Lower leg skin (tissue), 4 donors: ENCODE measurements around the gene MVK. TPM values are rescaled to one million over a fixed set of nuclear protein-coding genes. Genes with fewer than 3 reads are reported as not detected.

Experiments used
- DNase-seq, 2 donors: peaks; one replicate each; pipeline ENCODE4 v3.0.0-alpha.2; 2019; ENCODE audit warnings: low spot score in 2 of 2
- H3K4me3 ChIP-seq: fragments of 200-600 bp; sonication (generic); 2 replicates; pipeline ENCODE4 v1.5.1; 2017; ENCODE audit warnings: mild to moderate bottlenecking, low read depth; ENCODE audit not compliant: poor library complexity, severe bottlenecking
- CTCF ChIP-seq, 3 donors: fragments of 450-650 bp; IDR thresholded peaks; one replicate each; pipeline ENCODE4 v1.5.1; 2016; ENCODE audit warnings: antibody characterized with exemption in 3 of 3, mild to moderate bottlenecking in 3 of 3, moderate library complexity in 2 of 3
- POLR2A ChIP-seq, 2 donors: fragments of 450-650 bp; IDR thresholded peaks; one replicate each; pipeline ENCODE4 v1.6.1; 2016 to 2017; ENCODE audit warnings: antibody characterized with exemption in 2 of 2, mild to moderate bottlenecking in 1 of 2, moderate library complexity in 1 of 2
- WGBS, 2 donors: methylation state at CpG; one replicate each; pipeline ENCODE4 v1.1.5; 2018; 5-methylcytosine and 5-hydroxymethylcytosine counted together
- intact Hi-C: fragments of 100-400 bp; cut with DNase I; formaldehyde crosslinking; loops from one replicate; pipeline ENCODE4 v1.15.0; 2023; ENCODE audit warnings: low total_unique reads
- total RNA-seq, 4 donors: library from RNA; depleted of rRNA; stranded (reverse); fragments of >200 nt; gene quantifications; one replicate each; pipeline ENCODE4 v1.1.0, GENCODE V29; 2016

Gene MVK
- total RNA-seq, 4 donors from 2014 or later, result 50.1 to 71.9 (median 61.9) TPM

- intact Hi-C loops, result no loop called here
- WGBS, 2 donors, result 59 to 74% methylated on average over 7 of the region's 7 CpGs
- DNase-seq, result no peak
- no peak for TF ChIP-seq CTCF (IDR thresholded peaks at IDR 0.05)
- TF ChIP-seq POLR2A (IDR thresholded peaks at IDR 0.05), result no peak
- no peak overlapping the region for H3K4me3 ChIP-seq
Measured at GRCh38 chr12:109626378-109627115, 53.0 kb downstream of the MVK start.

- H3K4me3 ChIP-seq, result no peak overlapping the region
- TF ChIP-seq CTCF (IDR thresholded peaks at IDR 0.05), result no peak
- no peak for TF ChIP-seq POLR2A (IDR thresholded peaks at IDR 0.05)
- DNase-seq, result no peak
- intact Hi-C loops, result no loop called here
- 55 to 59% methylated on average over 7 of the region's 7 CpGs for WGBS, 2 donors
Measured at GRCh38 chr12:109627633-109628032, 54.0 kb downstream of the MVK start.

GRCh38 chr12:109630107-109630506 is 56.5 kb downstream of the MVK start:
- TF ChIP-seq CTCF (IDR thresholded peaks at IDR 0.05) (no peak), POLR2A (IDR thresholded peaks at IDR 0.05) (no peak)
- intact Hi-C loops, result no loop called here
- 90 to 91% methylated on average over 5 of the region's 5 CpGs for WGBS, 2 donors
- DNase-seq, result no peak
- H3K4me3 ChIP-seq, result no peak overlapping the region

- no peak for TF ChIP-seq CTCF (IDR thresholded peaks at IDR 0.05)
- TF ChIP-seq POLR2A (IDR thresholded peaks at IDR 0.05), result no peak
- no peak for DNase-seq
- intact Hi-C loops, result no loop called here
- WGBS, 2 donors, result 33 to 48% methylated on average over 13 of the region's 13 CpGs
- no peak overlapping the region for H3K4me3 ChIP-seq
Measured at GRCh38 chr12:109630815-109631214, 57.2 kb downstream of the MVK start.

- 57 to 66% methylated on average over 5 of the region's 5 CpGs for WGBS, 2 donors
- H3K4me3 ChIP-seq, result no peak overlapping the region
- no peak for DNase-seq
- intact Hi-C loops, result no loop called here
- no peak for TF ChIP-seq POLR2A (IDR thresholded peaks at IDR 0.05)
Measured at GRCh38 chr12:109631302-109631701, 57.7 kb downstream of the MVK start.

GRCh38 chr12:109631751-109632150 is 58.2 kb downstream of the MVK start:
- no peak for DNase-seq
- intact Hi-C loops, result no loop called here
- WGBS, 2 donors, result 94 to 95% methylated on average over 3 of the region's 3 CpGs
- H3K4me3 ChIP-seq, result no peak overlapping the region
- no peak for TF ChIP-seq CTCF (IDR thresholded peaks at IDR 0.05)
- TF ChIP-seq POLR2A (IDR thresholded peaks at IDR 0.05), result no peak
